Progenitor cell of endocrine pancreas (in vitro differentiated cells): ENCODE data around the gene THRSP. TPM values are rescaled to one million over a fixed set of nuclear protein-coding genes. Genes with fewer than 3 reads are reported as not detected.
"Not testable (repeated sequence)": the region's sequence is repeated elsewhere in the genome, so short reads cannot be mapped to it uniquely, and the experiment has no call there.

Experiments
- DNase-seq: peaks from one replicate; pipeline ENCODE4 v3.0.0; 2021; ENCODE audit warnings: low spot score; ENCODE audit not compliant: unreplicated experiment
- H3K27ac Mint-ChIP-seq: 2 replicates; pipeline ENCODE4 v1.8.0; 2021; ENCODE audit warnings: mild to moderate bottlenecking, moderate library complexity, mixed read lengths
- H3K27me3 Mint-ChIP-seq: 2 replicates; pipeline ENCODE4 v1.8.0; 2021; ENCODE audit warnings: mixed read lengths
- H3K36me3 Mint-ChIP-seq: 2 replicates; pipeline ENCODE4 v1.8.0; 2022; ENCODE audit warnings: mixed read lengths; ENCODE audit not compliant: insufficient read depth
- H3K4me1 Mint-ChIP-seq: 2 replicates; pipeline ENCODE4 v1.8.0; 2021; ENCODE audit warnings: low read depth, mixed read lengths
- H3K4me3 Mint-ChIP-seq: 2 replicates; pipeline ENCODE4 v1.8.0; 2021; ENCODE audit warnings: low read depth, mild to moderate bottlenecking, moderate library complexity, mixed read lengths
- H3K9me3 Mint-ChIP-seq: 2 replicates; pipeline ENCODE4 v1.8.0; 2021; ENCODE audit warnings: low read depth, mixed read lengths
- total RNA-seq: library from RNA; stranded (reverse); gene quantifications from 2 replicates; pipeline ENCODE4 v1.2.1, GENCODE V29; 2021
- TF ChIP-seq, protein P1 (sequence below): fragments of 200-600 bp; sonication (generic); IDR thresholded peaks from one replicate; pipeline ENCODE4 v1.5.0; 2021; ENCODE audit warnings: antibody characterized with exemption, mild to moderate bottlenecking; ENCODE audit not compliant: unreplicated experiment

The THRSP gene
- total RNA-seq, 1 donor from 2014 or later, result not detected

DNA sequence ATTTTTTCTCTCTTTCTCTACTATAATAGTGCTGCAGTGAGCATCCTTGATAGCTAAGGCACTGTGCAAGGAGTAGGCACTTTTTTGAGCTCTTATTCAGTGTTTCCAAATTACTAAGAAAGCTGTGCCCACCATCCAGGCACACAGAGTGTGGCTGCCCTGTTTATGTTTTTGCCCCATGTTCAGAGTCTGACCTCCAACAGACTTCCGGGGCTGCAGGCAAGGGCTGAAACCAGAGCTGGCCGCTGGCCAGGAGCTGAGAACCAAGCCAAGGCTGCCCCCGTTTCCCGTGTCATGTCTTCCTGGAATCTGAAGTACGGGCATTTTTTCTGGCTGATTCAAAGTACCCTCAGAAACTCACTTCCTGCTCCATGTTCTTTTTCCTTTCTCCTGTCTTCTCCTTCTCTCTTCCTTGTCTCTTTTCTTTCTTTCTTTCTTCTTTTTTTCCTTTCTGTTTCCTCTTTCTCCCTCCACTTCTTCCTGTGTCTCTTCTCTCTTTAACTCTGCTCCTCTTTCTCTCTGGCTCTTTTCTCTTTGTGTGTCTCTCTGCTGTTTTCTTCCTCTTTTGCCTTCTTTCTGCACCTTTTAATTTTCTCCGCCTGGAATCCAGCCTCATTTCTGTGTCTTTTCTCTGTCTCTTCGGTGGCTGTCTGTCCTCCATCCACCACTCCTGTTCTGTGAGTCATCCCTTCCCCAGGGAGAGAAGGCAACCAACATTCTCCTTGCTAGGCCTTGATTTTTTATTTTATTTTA, 23.6 kb upstream of the THRSP start:
- H3K4me3 Mint-ChIP-seq, result no peak overlapping the region
- no peaks in the 10 kb centered on the region for H3K9me3 Mint-ChIP-seq
- DNase-seq, result no peak
- no peaks in the 10 kb centered on the region for H3K36me3 Mint-ChIP-seq
- peaks cover 9% of the 10 kb centered on the region for H3K27me3 Mint-ChIP-seq
- TF ChIP-seq, protein P1, sequence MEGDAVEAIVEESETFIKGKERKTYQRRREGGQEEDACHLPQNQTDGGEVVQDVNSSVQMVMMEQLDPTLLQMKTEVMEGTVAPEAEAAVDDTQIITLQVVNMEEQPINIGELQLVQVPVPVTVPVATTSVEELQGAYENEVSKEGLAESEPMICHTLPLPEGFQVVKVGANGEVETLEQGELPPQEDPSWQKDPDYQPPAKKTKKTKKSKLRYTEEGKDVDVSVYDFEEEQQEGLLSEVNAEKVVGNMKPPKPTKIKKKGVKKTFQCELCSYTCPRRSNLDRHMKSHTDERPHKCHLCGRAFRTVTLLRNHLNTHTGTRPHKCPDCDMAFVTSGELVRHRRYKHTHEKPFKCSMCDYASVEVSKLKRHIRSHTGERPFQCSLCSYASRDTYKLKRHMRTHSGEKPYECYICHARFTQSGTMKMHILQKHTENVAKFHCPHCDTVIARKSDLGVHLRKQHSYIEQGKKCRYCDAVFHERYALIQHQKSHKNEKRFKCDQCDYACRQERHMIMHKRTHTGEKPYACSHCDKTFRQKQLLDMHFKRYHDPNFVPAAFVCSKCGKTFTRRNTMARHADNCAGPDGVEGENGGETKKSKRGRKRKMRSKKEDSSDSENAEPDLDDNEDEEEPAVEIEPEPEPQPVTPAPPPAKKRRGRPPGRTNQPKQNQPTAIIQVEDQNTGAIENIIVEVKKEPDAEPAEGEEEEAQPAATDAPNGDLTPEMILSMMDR, result no peak
- peaks cover 3% of the 10 kb centered on the region for H3K4me1 Mint-ChIP-seq
- no peak overlapping the region for H3K27ac Mint-ChIP-seq

DNA sequence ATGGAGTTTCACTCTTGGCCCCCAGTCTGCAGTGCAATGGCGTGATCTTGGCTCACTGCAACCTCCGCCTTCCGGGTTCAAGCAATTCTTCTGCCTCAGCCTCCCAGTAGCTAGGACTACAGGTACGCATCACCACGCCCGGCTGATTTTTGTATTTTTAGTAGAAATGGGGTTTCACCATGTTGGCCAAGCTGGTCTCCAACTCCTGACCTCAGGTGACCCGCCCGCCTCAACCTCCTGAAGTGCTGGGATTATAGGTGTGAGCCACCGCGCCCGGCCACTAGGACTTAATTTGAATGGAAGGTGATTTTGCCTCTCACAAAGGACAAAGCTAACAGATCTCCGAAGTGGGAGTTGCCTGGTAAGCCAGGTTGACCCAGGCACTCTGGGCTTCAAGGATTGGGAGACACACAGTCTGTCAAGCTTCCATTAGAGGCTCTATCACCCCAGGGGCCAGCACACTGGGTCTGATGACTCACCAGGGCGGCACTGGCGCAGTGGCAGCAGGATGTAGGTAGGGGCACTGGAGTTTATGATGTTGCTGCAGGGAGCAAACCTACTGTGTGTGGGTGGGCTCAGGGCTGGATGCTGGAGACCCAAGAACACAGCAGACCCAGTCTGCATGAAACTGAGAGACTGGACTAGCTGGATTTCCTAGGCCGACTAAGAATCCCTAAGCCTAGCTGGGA, 22.8 kb upstream of the THRSP start:
- Mint-ChIP-seq H3K9me3 (no peaks in the 10 kb centered on the region), H3K4me3 (no peak overlapping the region), H3K4me1 (peaks cover 5% of the 10 kb centered on the region), H3K27ac (no peak overlapping the region), H3K27me3 (peaks cover 13% of the 10 kb centered on the region), H3K36me3 (no peaks in the 10 kb centered on the region)
- TF ChIP-seq, protein P1, result no peak
- no peak for DNase-seq

DNA sequence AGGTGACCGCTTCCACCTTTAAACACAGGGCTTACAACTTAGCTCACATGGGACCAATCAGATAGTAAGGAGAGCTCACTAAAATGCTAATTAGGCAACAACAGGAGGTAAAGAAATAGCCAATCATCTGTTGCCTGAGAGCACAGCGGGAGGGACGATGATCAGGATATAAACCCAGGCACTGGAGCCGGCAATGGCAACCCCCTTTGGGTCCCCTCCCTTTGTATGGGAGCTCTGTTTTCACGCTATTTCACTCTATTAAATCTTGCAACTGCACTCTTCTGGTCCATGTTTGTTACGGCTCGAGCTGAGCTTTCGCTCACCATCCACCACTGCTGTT, 22.3 kb upstream of the THRSP start:
- not testable (repeated sequence) for H3K9me3 Mint-ChIP-seq, DNase-seq, H3K27ac Mint-ChIP-seq, H3K4me3 Mint-ChIP-seq, H3K36me3 Mint-ChIP-seq, H3K4me1 Mint-ChIP-seq
- H3K27me3 Mint-ChIP-seq, result peaks cover 13% of the 10 kb centered on the region

DNA sequence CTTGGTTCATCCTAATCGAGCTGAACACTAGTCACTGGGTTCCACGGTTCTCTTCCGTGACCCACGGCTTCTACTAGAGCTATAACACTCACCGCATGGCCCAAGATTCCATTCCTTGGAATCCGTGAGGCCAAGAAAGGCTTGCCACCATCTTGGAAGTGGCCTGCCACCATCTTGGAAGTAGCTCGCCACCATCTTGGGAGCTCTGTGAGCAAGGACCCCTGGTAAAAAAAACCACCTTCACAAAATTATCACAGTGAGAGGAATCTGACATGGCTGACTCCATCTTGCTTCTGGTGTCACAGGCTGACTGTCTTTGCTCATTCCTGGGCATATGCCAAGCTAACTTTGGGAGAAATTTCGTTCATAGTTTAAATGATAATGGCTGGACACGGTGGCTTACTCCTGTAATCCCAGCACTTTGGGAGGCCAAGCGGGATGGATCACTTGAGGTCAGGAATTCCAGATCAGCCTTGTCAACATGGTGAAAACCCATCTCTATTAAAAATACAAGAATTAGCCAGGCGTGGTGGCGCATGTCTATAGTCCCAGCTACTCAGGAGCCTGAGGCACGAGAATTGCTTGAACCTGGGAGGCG, 21.7 kb upstream of the THRSP start:
- H3K27me3 Mint-ChIP-seq, result peaks cover 13% of the 10 kb centered on the region

DNA sequence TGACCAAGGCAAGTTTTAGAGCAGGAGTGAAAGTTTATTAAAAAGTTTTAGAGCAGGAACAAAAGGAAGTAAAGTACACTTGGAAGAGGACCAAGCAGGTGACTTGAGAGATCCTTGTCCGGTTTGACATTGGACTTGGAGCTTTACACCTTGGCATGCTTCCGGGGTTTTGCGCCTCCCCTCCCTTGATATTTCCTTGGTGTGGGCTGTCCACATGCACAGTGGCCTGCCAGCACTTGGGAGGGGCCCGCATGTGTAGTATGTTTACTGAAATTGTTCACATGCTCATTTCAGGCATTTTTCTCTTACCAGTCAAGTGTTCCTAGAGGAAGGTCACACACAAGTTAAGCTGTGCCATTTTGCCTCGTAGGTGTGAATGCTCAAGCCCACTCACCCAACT, 19.0 kb upstream of the THRSP start:
- peaks cover 8% of the 10 kb centered on the region for H3K4me1 Mint-ChIP-seq
- no peak overlapping the region for H3K27ac Mint-ChIP-seq
- H3K36me3 Mint-ChIP-seq, result no peaks in the 10 kb centered on the region
- DNase-seq, result no peak
- peaks cover 13% of the 10 kb centered on the region for H3K27me3 Mint-ChIP-seq
- H3K9me3 Mint-ChIP-seq, result no peaks in the 10 kb centered on the region
- TF ChIP-seq, protein P1, result no peak
- H3K4me3 Mint-ChIP-seq, result no peak overlapping the region

More for the DNA sequence above, 21.7 kb upstream of the THRSP start:
- no peaks in the 10 kb centered on the region for H3K9me3 Mint-ChIP-seq
- no peak overlapping the region for H3K4me3 Mint-ChIP-seq
- no peak overlapping the region for H3K27ac Mint-ChIP-seq
- TF ChIP-seq, protein P1, result no peak
- H3K4me1 Mint-ChIP-seq, result peaks cover 8% of the 10 kb centered on the region
- DNase-seq, result no peak
- H3K36me3 Mint-ChIP-seq, result no peaks in the 10 kb centered on the region
